GM18508 (cell line): ENCODE measurements around the gene ADAP1.

Source experiments
- ATAC-seq: cut with Tn5 transposase; IDR thresholded peaks from one replicate; pipeline ENCODE4 v1.9.1; 2021; ENCODE audit warnings: moderate number of reproducible peaks; ENCODE audit not compliant: insufficient read depth, unreplicated experiment

The ADAP1 gene

DNA sequence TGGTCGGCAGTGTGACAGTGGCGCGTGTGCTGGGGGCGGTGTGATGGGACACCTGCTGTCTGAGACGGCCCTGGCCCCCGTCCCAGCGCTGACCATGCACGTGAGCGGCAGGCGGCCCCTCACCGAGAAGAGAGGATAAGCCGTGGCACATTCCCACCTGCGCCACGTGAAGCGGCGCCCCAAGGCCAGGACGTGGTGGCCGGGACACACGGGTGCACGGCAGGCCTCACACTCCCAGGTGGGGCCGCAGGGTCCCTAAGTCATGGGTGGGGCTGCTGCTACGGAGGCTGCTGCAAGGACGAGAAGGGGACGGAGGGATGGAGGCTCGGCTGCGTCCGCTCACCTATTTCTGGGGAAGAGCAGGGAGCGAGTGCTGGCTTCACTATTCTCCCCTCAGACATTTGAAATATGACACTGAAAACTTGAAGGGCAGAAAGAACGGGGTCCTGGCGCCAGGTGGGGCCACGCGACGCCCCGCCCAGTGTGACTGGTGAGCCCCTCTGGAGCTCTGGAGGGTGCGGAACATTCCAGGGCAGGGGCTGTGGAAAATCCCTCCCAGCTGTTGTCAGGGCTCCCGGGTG is 36.0 kb upstream of the ADAP1 start:
- no peak for ATAC-seq

DNA sequence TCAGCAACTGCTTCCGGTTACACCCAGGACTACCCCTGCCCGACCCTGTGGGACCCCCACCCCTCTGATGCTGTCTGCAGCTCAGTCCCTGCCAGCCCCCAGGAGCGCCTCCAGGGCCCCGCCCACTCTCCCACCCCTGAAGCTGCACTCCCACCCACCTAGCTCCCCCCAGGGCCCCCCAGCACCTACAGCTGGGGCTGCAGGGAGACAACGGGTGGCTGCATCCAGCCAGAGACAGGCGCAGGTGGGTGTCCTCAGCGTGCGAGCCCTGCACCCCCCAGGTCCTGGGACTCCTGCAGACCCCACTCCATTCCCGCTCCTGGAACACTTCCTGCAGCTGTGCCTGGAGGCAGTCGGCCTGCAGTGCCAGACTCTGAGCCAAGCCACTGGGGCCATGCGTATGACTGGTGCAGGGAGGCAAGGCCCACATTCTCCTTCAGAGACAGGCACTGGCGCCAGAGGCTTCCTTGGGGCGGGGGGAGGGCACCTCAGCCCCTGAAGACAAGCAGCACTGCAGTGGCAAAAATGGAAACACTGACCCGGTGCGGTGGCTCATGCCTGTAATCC is 34.6 kb upstream of the ADAP1 start:
- no peak for ATAC-seq

DNA sequence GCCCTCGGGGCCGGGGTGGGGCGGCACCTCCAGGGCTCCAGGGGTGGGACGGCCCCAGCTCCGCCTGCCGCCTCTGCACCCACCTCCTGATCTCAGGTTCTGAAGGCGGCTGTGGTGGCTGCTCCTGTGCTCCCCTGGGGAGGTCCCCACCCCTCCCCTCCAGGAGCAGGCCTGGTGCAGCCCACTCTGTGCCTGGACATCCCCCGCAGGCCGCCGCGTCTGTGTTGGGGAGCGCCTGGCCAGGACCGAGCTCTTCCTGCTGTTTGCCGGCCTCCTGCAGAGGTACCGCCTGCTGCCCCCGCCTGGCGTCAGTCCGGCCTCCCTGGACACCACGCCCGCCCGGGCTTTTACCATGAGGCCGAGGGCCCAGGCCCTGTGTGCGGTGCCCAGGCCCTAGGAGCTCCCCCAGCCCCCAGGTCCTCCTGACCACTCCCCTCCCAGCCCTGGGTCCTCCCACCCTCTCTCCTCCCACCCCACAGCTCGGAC is 34.0 kb upstream of the ADAP1 start:
- no peak for ATAC-seq

DNA sequence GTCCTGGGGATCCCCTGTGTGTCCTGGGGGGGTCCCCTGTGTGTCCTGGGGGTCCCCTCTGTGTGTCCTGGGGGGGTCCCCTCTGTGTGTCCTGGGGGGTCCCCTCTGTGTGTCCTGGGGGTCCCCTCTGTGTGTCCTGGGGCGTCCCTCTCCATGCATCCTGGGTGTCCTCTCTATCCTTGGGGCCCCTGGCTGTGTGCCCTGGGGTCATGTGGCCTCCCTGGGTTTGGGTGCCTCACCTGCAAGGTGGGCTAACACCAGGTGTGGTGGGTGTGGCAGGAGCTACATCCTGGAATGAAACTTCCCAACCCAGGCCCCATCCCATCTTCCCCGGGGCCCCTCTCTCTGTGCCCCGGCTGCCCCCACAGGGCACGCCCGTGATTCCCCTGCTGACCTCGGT is 33.4 kb upstream of the ADAP1 start:
- ATAC-seq, result no peak

DNA sequence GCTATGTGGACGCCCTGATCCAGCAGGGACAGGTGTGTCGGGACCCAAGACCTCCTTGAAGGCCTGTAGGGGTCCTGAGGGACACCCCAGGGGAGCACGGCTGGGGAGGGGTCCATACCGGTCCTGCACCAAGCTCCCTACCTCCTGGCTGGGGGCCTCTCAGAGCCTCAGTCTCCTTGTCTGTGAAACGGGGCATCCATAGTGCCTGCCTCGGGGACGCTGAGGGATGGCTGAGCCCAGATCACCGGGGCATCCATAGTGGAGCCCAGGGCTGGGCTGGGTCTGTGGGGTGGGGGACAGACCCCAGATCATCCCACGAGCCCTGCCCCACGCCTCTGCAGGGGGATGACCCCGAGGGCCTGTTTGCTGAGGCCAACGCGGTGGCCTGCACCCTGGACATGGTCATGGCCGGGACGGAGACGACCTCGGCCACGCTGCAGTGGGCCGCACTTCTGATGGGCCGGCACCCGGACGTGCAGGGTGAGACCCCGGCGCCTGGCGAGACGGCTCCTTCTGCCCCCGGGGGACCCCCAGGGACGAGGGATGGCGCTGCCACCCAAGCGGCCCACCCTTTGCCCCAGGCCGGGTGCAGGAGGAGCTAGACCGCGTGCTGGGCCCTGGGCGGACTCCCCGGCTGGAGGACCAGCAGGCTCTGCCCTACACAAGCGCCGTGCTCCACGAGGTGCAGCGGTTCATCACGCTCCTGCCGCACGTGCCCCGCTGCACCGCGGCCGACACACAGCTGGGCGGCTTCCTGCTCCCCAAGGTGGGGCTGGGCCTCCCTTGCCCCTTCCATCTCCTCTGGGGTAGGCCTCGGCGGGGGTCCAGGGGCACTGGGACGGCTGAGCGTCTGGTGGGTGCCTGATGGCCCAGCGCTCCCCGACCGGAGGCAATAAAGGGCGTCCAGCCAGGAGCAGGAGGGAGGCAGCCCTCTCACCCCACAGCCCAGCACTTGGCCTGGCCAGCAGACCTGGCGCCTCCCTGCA is 32.6 kb upstream of the ADAP1 start:
- no peak for ATAC-seq

DNA sequence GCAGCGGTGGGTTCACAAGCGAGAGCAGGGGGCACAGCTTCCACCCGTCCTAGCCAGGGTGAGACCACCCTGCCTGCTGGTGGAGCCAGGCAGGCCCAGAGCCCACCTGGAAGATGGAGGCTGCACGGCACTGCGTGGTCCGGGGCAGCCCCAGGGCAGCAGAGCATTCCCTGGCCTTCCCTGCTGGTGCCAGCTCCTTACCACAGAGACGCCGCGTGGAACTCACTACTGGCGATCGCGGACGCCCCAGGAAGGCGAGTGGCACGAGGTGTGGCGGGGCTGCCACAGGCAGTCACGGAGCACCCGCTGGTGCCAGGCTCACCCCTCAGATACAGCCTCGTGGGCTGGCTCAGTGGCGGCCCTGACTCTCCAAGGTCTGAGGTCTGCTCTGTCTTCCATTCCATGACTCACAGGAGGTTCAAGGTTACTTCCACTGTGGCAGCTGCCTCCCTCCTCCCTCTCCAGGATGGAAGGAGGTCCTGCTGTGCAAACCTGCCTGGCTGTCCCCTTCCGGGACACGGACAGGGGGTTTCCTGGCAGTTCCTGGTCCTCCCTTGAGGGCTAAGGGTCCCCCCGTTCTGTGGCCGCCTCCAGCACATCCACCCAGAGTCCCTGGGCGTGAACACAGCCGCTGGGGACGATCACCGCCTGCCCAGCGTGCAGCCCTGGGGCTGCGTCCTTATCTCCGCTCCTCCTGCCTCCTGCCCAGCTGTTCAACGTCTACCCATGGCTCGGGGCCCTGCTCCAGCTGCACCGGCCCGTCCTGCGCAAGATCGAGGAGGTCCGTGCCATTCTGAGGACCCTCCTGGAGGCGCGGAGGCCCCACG is 31.6 kb upstream of the ADAP1 start:
- ATAC-seq, result no peak

DNA sequence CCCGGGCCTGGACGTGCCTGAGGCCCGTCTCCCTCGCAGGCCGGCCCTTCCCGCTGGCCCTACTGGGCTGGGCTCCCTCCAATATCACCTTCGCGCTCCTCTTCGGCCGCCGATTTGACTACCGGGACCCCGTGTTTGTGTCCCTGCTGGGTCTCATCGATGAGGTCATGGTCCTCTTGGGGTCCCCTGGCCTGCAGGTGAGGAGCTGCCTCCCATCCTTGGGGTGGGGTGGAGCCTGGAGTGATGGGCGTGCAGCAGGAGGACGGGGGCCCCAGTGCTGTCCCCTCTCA is 30.6 kb upstream of the ADAP1 start:
- ATAC-seq, result no peak

DNA sequence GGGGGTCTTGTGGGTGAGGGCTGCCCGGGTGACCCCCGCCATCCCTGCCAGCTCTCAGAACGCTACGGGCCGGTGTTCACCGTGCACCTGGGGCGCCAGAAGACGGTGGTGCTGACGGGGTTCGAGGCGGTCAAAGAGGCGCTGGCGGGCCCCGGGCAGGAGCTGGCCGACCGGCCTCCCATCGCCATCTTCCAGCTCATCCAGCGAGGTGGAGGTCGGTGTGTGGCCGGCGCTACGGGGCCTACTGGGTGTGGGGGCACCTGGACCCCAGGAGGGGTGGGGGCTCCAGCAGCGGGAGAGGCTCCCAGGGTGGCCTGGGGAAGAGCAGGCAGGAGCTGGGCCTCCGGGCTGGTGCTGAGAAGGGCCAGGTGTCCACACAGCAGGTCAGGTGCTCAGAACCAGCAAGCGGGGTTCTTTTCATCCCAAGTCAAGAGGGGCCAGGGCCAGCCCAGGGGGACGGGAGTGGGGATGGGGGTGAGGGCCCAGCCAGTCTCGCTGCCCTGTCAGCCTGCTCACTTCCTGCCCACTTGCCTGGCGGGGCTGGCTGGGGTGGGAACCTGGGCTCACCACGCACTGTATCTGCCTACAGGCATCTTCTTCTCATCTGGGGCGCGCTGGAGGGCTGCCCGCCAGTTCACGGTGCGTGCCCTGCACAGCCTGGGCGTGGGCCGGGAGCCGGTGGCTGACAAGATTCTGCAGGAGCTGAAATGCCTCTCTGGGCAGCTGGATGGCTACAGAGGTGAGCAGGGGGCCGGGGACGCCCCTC is 30.1 kb upstream of the ADAP1 start:
- ATAC-seq, result no peak

DNA sequence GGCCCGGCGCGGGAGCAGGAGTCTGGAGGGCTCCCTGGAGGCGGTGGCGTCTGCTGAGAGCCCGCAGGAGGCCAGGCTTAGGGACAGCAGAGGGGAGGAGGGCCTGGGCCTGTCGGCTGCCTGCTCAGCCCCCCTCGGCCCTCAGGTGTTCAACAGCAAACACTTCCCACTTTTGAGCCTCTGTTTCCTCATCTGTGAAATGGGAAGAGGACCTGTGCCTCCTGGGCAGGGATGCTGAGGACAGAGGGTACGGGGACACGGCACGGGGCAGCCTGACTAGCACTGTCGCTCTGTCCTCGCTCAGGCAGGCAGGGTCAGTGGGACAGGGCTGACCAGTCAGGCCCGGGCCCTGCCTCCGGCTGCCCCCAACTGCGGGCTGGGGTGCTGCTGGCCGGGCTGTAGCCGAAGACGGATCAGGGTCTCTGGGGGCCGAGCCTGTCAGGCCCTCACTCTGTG is 29.2 kb upstream of the ADAP1 start:
- no peak for ATAC-seq

DNA sequence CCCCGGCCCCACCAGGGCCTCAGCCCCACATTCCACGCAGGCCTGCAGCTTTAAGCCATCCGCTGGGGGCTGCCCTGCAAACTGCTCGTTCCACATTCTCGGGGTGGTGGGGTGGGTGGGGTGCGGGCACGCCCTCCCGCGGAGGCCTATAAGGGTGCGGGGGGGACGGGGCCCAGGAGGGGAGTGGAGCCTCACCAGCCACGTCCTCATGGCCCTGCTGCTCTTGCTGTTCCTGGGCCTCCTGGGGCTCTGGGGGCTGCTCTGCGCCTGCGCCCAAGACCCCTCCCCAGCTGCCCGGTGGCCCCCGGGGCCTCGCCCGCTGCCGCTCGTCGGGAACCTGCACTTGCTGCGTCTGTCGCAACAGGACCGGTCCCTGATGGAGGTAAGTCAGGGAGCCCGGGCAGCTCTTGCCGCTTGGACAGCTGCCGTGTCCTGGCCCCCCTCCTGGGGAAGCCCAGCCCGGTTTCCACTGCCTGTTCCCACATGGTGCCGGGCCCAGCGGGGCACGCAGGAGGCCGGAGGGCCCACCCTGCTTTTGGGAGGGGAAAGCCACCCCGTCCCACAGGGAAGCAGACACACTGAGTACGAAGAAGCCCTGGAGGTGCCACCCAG is 28.6 kb upstream of the ADAP1 start, which contains the start of gene CYP2W1:
CYP2W1 (plus strand) TSS at position 178 of the 612 bp plus-strand sequence; CDS start at position 209, 31 bp downstream.
- no peak for ATAC-seq

DNA sequence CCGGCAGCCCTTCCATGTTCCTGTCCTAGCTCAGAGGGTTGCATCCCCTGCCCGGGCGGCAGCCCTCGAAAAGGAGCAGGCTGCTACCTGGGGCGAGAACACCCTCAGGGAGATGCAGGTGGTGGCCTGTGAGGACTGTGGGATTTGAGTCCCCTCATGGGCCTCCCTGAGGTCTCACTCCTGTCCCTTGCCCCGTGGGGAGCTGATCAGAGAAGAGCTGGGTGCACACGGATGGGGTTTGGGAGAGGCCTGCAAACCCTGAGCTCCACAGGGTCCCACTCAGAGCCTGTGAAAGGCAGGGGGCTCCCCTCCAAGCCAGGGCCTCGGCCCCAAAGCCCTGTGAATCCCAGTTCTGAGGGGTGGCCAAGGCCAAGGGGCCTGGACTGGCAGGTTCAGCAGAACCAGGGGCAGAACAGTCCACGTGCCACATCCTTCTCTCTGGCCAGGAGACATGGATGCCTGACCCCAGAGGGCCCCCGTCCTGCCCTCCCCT is 28.1 kb upstream of the ADAP1 start:
- ATAC-seq, result no peak

DNA sequence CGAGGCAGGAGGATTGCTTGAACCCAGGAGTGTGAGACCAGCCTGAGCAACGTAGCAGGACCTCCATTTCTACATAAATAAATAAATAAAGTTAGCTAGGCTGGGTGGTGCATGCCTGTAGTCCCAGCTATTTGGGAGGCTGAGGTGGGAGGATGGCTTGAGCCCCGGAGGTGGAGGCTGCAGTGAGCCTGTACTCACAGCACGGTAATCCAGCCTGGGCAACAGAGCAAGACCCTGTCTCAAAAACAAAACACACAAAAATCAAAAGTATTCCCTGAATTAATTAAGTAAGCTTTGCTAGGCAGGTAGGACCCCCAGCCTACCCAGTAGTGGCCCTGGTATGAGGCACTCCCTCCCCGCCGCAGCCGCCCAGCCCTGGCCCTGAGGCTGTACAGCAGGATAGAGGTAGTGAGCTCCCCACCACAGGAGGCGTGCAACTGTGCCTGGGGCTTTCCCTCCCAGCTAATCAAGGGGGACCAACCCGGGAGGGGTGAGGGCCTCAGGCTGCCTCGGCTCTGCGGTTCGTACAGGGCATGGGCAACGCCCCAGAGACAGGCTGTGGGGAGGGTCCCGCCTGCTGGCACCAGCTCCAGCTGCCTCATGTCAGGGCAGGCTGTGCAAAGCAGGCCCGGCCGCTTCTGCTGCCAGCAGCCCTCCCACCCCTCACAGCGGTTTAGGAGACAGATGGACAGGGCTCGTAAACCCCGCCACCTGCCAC is 27.5 kb upstream of the ADAP1 start:
- no peak for ATAC-seq

DNA sequence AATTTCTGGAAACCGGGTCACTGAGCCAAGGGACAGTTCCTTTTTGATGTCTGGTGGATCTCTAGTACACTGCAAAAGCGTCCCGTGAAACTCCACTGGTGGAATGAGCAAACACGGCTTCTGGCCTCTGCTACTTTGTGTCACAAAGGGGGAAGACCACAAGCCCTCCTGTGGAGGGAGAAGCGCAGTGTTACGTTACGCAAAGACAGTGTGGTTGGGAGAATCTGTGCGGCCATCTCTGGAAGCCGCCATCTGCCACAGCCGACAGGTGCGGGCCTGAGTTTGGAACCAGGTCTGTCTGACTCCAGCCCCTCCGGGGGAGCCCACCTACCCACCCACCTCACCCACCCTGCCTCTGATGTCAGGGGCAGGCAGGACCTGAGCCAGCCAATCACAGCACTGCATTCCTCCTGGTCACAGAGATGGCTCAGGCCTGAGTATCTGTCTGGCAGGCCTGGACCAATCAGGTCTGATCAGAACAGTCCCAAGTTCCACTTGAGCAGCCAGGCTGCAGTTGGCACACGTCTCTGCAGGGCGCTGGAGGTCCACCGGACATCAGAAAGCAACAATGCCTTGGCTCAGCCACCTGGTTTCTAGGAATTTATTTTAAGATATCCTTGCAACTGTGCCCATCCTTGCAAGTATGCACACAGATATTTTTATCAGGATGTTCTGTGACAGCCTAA is 25.5 kb upstream of the ADAP1 start:
- ATAC-seq, result no peak

DNA sequence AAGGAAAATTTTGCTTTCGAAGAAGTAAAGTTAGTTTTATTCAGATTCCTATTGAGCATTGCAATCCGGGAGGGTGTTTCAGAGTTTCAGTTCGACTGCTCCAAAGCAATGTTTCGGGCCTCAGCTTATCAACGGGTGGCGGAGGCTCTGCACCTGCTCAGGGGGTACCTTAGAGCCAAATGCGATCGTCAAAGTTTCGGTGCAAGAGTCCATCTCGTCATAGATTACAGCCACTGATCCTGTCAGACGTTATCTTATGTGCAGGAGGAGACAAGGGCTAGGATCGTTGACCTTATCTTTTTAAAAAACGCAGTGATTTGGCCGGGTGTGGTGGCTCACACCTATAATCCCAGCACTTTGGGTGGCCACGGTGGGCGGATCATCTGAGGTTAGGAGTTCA is 24.7 kb upstream of the ADAP1 start:
- no peak for ATAC-seq

DNA sequence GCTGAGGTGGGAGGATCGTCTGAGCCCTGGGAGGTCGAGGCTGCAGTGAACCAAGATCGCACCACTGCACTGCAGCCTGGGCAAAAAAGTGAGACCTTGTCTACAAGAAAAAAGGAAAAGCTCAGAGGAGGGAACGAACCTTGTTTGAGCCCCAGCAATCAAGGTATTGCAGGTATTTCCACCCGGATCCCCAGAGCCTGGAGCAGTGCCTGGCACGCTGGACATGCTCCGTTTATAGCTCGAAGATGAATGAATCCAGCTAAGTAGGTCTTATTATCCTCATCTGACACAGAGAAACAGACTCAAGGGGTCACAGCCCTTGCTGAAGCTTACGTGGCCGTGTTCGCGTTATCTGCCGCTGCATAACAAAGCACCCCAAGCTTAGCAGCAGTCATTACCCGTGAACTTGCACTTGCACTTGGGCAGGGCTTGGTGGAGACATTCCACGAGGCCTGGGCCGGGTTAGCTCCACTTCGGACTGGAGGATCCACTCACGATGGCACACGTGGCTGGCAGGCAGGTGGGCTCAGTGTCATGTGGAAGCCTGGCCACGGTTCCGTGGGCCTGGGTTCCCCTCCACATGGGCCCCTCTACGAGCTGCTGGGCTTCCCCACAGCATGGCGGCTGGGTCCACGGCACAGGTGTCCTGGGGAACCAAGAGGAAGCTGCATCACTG is 24.1 kb upstream of the ADAP1 start:
- no peak for ATAC-seq

DNA sequence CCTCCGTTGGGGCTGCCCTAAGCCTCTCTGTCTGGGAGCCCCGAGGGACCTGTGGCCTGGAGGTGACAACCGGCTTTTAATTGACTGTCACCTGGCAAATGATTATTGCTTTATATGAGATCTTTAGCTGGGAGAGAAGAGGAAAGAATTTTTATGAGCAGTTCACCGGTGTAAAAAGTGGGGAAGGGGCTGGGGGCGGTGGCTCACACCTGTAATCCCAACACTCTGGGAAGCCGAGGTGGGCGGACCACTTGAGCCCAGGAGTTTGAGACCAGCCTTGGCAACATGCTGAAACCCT is 23.5 kb upstream of the ADAP1 start:
- no peak for ATAC-seq

DNA sequence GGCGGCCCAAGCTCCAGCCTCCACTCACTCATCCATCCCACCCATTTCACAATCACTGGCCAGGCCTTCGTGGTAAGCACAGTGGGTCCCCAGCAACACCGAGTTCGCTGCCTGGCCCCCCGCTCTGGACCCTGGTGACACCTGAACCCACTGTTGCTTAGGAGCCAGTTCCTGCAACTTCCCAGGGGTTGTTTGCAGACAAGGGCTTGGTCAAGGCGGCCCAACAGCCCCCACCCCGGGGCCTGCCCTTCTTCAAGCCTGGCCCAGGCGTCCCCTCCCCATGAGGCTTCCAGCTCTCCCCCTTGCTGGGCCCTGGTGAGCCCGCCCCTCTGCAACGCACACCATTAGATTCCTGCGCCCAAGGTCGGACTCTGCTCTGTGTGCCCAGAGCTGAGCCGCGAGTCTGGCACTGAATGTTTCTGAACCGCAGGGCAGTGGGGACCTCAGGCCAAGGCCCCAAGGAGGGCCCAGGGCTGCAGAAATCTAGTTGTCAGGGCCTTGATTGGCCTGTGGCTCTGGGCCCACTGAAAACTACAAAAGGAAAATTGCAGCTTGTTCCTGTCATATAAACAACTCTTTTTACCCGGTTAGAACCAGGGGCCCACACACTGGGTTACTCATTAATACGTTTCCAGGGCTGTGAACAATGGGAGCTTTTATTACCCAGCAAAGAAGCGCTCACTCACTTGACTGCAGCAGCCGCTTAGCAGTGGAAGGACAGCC is 23.0 kb upstream of the ADAP1 start:
- ATAC-seq, result no peak
